K562 (cell line): Measurements from ENCODE around the gene DCDC2. TPM values are rescaled to one million over a fixed set of nuclear protein-coding genes. Genes with fewer than 3 reads are reported as not detected.
"Not testable (repeated sequence)": the region's sequence is repeated elsewhere in the genome, so short reads cannot be mapped to it uniquely, and the experiment has no call there.

ENCODE experiments used
- ATAC-seq: fragments of 200-7000 bp; cut with Tn5 transposase; 3 replicates; pipeline ENCODE4 v1.9.1; 2020; ENCODE audit warnings: moderate library complexity
- BruUV-seq: library from RNA; stranded (reverse); fragments of 400-500 nt; replicated peaks from 2 replicates; lab custom pipeline; 2021; lab: Mats Ljungman, UMichigan
- CTCF ChIA-PET: fragments of 300-600 bp; formaldehyde crosslinking; extraction: SDS; loops from one replicate; lab custom pipeline; 2021; ENCODE audit warnings: low intra/inter-chr PET ratio; lab: Yijun Ruan, JAX
- POLR2A ChIA-PET: fragments of 300-600, 350-650 bp; sonication (Branson Sonifier 250); formaldehyde crosslinking; extraction: SDS; loops from one replicate; lab custom pipeline; 2021; ENCODE audit warnings: antibody characterized with exemption, inconsistent platforms; lab: Yijun Ruan, JAX
- DNase-seq, 4 experiments: peaks; one replicate each; pipeline versions ENCODE4 v3.0.0 to v3.0.0-alpha.2; 2011 to 2018; ENCODE audit warnings: low spot score in 3 of 4, mixed read lengths in 3 of 4; ENCODE audit errors: extremely low read depth in 1 of 4
- FAIRE-seq: peaks from 2 replicates; lab custom pipeline; 2011; peaks lifted over from hg19 to GRCh38; lab: Jason Lieb, UNC
- H2AFZ ChIP-seq: 2 replicates; pipeline ENCODE4 v1.6.0; 2011; ENCODE audit warnings: low read depth, low read length, control low read depth, inconsistent platforms
- H3K27ac ChIP-seq: fragments of 200-600 bp; 3 replicates; pipeline ENCODE4 v1.8.0; 2011; ENCODE audit warnings: low read depth, mild to moderate bottlenecking, control low read depth, inconsistent platforms, low read length, moderate library complexity, mixed read lengths; ENCODE audit errors: extremely low read depth
- H3K27me3 ChIP-seq, 2 experiments: fragments of 300-600 bp in 1 of 2; 2 replicates in 1 of 2; 3 replicates in 1 of 2; pipeline versions ENCODE4 v1.6.0 to v1.8.0; 2011; ENCODE audit warnings: inconsistent platforms in 2 of 2, low read length in 2 of 2, mild to moderate bottlenecking in 1 of 2, mixed read lengths in 1 of 2, moderate library complexity in 1 of 2; ENCODE audit not compliant: control insufficient read depth in 2 of 2, insufficient read depth in 2 of 2
- H3K36me3 ChIP-seq: fragments of 300-600 bp; 3 replicates; pipeline ENCODE4 v1.8.0; 2011; ENCODE audit warnings: mild to moderate bottlenecking, low read length, inconsistent platforms; ENCODE audit not compliant: control insufficient read depth, insufficient read depth
- H3K4me1 ChIP-seq, 2 experiments: fragments of 200-600 bp in 1 of 2; replicated peaks in 1 of 2; 2 replicates in 1 of 2; 3 replicates in 1 of 2; pipeline versions ENCODE4 v1.5.1 to v1.8.0; 2011; ENCODE audit warnings: inconsistent platforms in 2 of 2, low read length in 2 of 2, mild to moderate bottlenecking in 1 of 2, mixed read lengths in 1 of 2, moderate library complexity in 1 of 2; ENCODE audit not compliant: control insufficient read depth in 2 of 2, insufficient read depth in 2 of 2
- H3K4me2 ChIP-seq: 2 replicates; pipeline ENCODE4 v1.6.1; 2011; ENCODE audit warnings: low read length, control low read depth, inconsistent platforms, mixed read lengths; ENCODE audit not compliant: insufficient read depth
- H3K4me3 ChIP-seq: fragments of 200-600 bp; sonication (generic), shearing (Covaris generic); 2 replicates; pipeline ENCODE4 v1.5.1; 2016; ENCODE audit warnings: control low read depth, inconsistent platforms
- H3K79me2 ChIP-seq: fragments of 200-600 bp; 3 replicates; pipeline ENCODE4 v1.8.0; 2011; ENCODE audit warnings: low read length, inconsistent platforms; ENCODE audit not compliant: control insufficient read depth, insufficient read depth
- H3K9ac ChIP-seq, 2 experiments: 2 replicates each; pipeline versions ENCODE4 v1.6.0 to v1.6.1; 2011; ENCODE audit warnings: low read depth in 2 of 2, low read length in 2 of 2, control low read depth in 1 of 2, inconsistent platforms in 1 of 2, mild to moderate bottlenecking in 1 of 2, mixed read lengths in 1 of 2; ENCODE audit not compliant: insufficient read depth in 1 of 2
- H3K9me1 ChIP-seq: one replicate; pipeline ENCODE4 v1.6.0; 2011; ENCODE audit warnings: inconsistent platforms, mild to moderate bottlenecking, low read length, moderate library complexity; ENCODE audit not compliant: control insufficient read depth, insufficient read depth
- H3K9me3 ChIP-seq: replicated peaks from 2 replicates; pipeline ENCODE4 v1.5.1; 2011; ENCODE audit warnings: low read depth, low read length, inconsistent platforms; ENCODE audit not compliant: control insufficient read depth, insufficient read depth
- H4K20me1 ChIP-seq: replicated peaks from 2 replicates; pipeline ENCODE4 v1.6.1; 2011; ENCODE audit warnings: low read length, inconsistent platforms, mixed read lengths; ENCODE audit not compliant: control insufficient read depth, insufficient read depth
- BCOR ChIP-seq: fragments of 450-650 bp; IDR thresholded peaks from 2 replicates; pipeline ENCODE4 v1.6.1; 2016
- CEBPG ChIP-seq, 3 experiments: fragments of 200-800 bp in 1 of 3; sonication (Bioruptor generic) in 1 of 3; sonication (generic) in 1 of 3; formaldehyde crosslinking in 1 of 3; IDR thresholded peaks in 2 of 3; conservative IDR thresholded peaks in 1 of 3; 2 replicates each; pipeline versions ENCODE4 v1.6.1 to v1.8.0; 2016 to 2022; ENCODE audit warnings: missing compliant biosample characterization in 2 of 3, missing genetic modification characterization in 2 of 3, mild to moderate bottlenecking in 1 of 3, missing genetic modification reagents in 1 of 3
- KDM1A ChIP-seq, 2 experiments: fragments of 450-650 bp; IDR thresholded peaks; 2 replicates each; pipeline ENCODE4 v1.6.1; 2016; ENCODE audit warnings: mild to moderate bottlenecking in 2 of 2
- ZNF146 ChIP-seq: IDR thresholded peaks from one replicate; pipeline ENCODE4 v1.6.1; 2018; ENCODE audit warnings: missing compliant biosample characterization; ENCODE audit not compliant: unreplicated experiment
- WGBS: fragments of 100-300 bp; shearing (Covaris generic); methylation state at CpG from one replicate; pipeline ENCODE4 v1.1.6; 2016; ENCODE audit warnings: low coverage, mixed read lengths; ENCODE audit not compliant: insufficient coverage; ENCODE audit errors: missing lambda C conversion rate; 5-methylcytosine and 5-hydroxymethylcytosine counted together
- in situ Hi-C: fragments of 300-500 bp; cut with MboI; formaldehyde crosslinking; loops from 4 replicates; pipeline ENCODE4 v1.15.0; 2018; ENCODE audit warnings: inconsistent platforms, mixed read lengths
- intact Hi-C: fragments of 100-400 bp; cut with micrococcal nuclease; formaldehyde crosslinking; loops from 2 replicates; pipeline ENCODE4 v1.14.2; 2022
- polyA plus RNA-seq, 8 experiments: library from polyadenylated mRNA; depleted of rRNA in 4 of 8; stranded (reverse) in 5 of 8; unstranded in 3 of 8; fragments of >200 nt; fragmentation: Nextera tagmentation in 2 of 8; fragmentation: Illumina TruSeq in 1 of 8; extraction: Ambion mirVana in 2 of 8; extraction: Trizol in 1 of 8; gene quantifications; 2 replicates each; pipeline versions ENCODE4 v1.2.1 to v1.2.3, GENCODE V29; 2011 to 2014; ENCODE audit warnings: inconsistent platforms in 1 of 8, missing spikeins in 1 of 8
- total RNA-seq, 7 experiments: library from RNA; depleted of rRNA in 6 of 7; stranded (reverse); fragments of >200 nt in 6 of 7; fragmentation: Illumina TruSeq in 2 of 7; extraction: Trizol in 2 of 7; gene quantifications; 2 replicates each; pipeline versions ENCODE4 v1.2.1 to v1.2.3, GENCODE V29; 2011 to 2021; ENCODE audit warnings: low replicate concordance in 1 of 7
- TF ChIP-seq, protein P1 (sequence below): sonication (generic); formaldehyde crosslinking; IDR thresholded peaks from 2 replicates; pipeline ENCODE4 v1.8.0; 2022; ENCODE audit warnings: mild to moderate bottlenecking, missing genetic modification reagents, borderline replicate concordance

Gene DCDC2
- total and polyA plus RNA-seq, 9 of the 15 experiments (the other 6 are each of a cell fraction or from before 2014, with no cell fraction given), result 0.04 TPM; not detected in 8

DNA sequence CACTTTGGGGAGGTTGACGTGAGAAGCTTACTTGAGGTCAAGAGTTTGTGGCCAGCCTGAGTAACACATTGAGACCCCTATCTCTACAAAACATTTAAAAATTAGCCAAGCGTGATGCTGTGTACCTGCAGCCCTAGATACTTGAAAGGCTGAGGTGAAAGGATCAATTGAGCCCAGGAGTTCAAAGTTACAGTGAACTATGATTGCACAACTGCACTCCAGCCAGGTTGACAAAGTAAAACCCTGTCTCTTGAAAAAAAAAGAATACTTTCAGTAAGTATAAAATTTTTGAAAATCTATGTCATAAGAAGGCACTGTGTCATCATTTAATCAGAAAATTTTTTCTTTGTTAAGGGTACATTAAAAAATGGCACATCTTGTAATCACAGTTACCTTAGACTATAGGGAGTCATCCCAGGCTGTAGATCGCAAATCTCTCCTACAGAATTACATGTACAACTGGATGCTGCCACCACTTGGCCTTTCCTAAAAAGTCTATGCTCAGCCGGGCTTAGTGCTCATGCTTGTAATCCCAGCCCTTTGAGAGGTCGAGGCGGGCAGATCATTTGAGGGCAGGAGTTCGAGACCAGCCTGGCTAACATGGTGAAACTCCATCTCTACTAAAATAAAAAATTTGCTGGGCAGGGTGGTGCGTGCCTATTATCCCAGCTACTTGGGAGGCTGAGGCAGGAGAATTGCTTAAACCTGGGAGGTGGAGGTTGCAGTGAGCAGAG lies 27.8 kb upstream of the DCDC2 start (continued):
- TF ChIP-seq, protein P1, sequence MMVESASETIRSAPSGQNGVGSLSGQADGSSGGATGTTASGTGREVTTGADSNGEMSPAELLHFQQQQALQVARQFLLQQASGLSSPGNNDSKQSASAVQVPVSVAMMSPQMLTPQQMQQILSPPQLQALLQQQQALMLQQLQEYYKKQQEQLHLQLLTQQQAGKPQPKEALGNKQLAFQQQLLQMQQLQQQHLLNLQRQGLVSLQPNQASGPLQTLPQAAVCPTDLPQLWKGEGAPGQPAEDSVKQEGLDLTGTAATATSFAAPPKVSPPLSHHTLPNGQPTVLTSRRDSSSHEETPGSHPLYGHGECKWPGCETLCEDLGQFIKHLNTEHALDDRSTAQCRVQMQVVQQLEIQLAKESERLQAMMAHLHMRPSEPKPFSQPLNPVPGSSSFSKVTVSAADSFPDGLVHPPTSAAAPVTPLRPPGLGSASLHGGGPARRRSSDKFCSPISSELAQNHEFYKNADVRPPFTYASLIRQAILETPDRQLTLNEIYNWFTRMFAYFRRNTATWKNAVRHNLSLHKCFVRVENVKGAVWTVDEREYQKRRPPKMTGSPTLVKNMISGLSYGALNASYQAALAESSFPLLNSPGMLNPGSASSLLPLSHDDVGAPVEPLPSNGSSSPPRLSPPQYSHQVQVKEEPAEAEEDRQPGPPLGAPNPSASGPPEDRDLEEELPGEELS, result no peak
- TF ChIP-seq CEBPG (CRISPR knock-in tag; IDR thresholded peaks at IDR 0.05) (no peak), CEBPG (tag; conservative IDR thresholded peaks at IDR 0.05 in 1 of 2, IDR thresholded peaks at IDR 0.05 in 1 of 2) (peak; percentile 27 to 36; a peak in 2 of 4 replicates)

DNA sequence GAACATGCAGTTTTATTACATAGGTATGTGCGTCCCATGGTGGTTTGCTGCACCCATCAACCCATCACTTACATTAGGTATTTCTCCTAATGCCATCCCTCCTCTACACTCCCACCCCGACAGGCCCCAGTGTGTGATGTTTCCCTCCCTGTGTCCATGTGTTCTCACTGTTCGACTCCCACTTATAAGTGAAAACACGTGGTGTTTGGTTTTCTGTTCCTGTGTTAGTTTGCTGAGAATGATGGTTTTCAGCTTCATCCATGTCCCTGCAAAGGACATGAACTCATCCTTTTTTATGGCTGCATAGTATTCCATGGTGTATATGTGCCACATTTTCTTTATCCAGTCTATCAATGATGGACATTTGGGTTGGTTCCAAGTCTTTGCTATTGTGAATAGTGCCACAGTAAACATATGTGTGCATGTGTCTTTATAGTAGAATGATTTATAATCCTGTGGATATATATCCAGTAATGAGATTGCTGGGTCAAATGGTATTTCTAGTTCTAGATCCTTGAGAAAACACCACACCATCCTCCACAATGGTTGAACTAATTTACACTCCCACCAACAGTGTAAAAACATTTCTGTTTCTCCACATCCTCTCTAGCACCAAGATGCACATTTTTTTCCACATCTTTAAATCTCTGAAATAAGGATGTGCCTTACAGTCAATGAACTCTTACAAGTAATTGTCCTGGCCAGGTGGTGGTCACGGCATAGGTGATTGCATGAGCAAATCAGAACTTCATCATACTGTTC lies 26.7 kb upstream of the DCDC2 start:
- POLR2A ChIA-PET, DNase-seq, H2AFZ ChIP-seq, intact Hi-C loops, H4K20me1 ChIP-seq, H3K4me1 ChIP-seq, H3K9me3 ChIP-seq, ATAC-seq, H3K27ac ChIP-seq, H3K9me1 ChIP-seq, FAIRE-seq, H3K4me3 ChIP-seq, H3K79me2 ChIP-seq, H3K36me3 ChIP-seq, H3K4me2 ChIP-seq, BruUV-seq, H3K9ac ChIP-seq: not testable (repeated sequence)
- in situ Hi-C loops, result loop anchor here (5.0 kb wide), 1 partner anchor 102 kb away; no protein-coding TSS in a partner anchor
- CTCF ChIA-PET, result interaction anchor here (1.1 to 1.6 kb wide), 2 partner anchors 102 kb away, joined by 3 to 5 read pairs; no protein-coding TSS in a partner anchor
- peaks cover 3 to 13% of the 10 kb centered on the region in 2 experiments; a peak in 2 of 5 replicates for H3K27me3 ChIP-seq
- TF ChIP-seq KDM1A (IDR thresholded peaks at IDR 0.05), result 0 out of 4 replicates have a peak, but pooled peaks of 1 of the 2 experiments have one; percentile 10
- 0 out of 2 replicates have a peak, but pooled peaks have one; percentile 25 for TF ChIP-seq BCOR
- TF ChIP-seq ZNF146 (CRISPR knock-in tag), result peak; percentile 64
- WGBS, result 8% methylated on average over 5 of the region's 5 CpGs

DNA sequence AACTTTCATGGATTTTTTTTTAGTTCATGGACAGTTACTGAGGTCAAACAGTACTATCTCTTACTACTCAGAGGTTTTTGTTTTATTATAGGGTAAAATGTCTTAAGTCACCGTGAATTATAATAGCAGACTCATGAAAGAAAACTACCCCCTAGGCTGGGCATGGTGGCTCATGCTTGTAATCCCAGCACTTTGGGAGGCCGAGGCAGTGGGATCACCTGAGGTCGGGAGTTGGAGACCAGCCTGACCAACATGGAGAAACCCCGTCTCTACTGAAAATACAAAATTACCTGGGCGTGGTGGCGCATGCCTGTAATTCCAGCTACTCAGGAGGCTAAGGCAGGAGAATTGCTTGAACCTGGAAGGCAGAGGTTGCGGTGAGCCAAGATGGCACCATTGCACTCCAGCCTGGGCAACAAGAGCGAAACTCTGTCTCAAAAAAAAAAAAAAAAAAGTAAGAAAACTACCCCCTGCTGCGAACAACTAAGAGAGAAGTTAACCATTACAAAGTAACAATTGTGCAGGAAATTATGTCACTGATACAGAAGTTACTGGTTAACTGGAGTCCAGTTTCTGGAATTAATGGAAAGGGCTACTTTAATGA lies 25.1 kb upstream of the DCDC2 start:
- H2AFZ ChIP-seq, BruUV-seq, H3K9me3 ChIP-seq, POLR2A ChIA-PET, H3K4me1 ChIP-seq, DNase-seq, H3K4me3 ChIP-seq, H3K4me2 ChIP-seq, H3K27ac ChIP-seq, H3K9me1 ChIP-seq, H3K79me2 ChIP-seq, FAIRE-seq, H3K9ac ChIP-seq, intact Hi-C loops, H4K20me1 ChIP-seq, ATAC-seq, in situ Hi-C loops, H3K36me3 ChIP-seq: not testable (repeated sequence)
- WGBS, result 9% methylated on average over 8 of the region's 9 CpGs
- CTCF ChIA-PET, result interaction anchor here (1.6 kb wide), 1 partner anchor 100 kb away, joined by 3 read pairs; no protein-coding TSS in a partner anchor
- peaks cover 3 to 13% of the 10 kb centered on the region in 2 experiments; a peak in 2 of 5 replicates for H3K27me3 ChIP-seq
